ENCODE measurements around the gene ADSS1.

ADSS1 gene

GRCh38 chr14:104795781-104796686 lies 72.0 kb downstream of the ADSS1 start:
- DNase-seq (ENCODE audit: low spot score): no peak

GRCh38 chr14:104796687-104797081 lies 72.7 kb downstream of the ADSS1 start:
- DNase-seq (ENCODE audit: low spot score): no peak
